GM12865 (cell line): Measurements from ENCODE around the gene TRPM1.

Experiments
- DNase-seq: peaks from one replicate; pipeline ENCODE4 v3.0.0; 2010; ENCODE audit warnings: low read depth
- H3K4me3 ChIP-seq: 2 replicates; pipeline ENCODE4 v1.5.1; 2011; ENCODE audit warnings: mild to moderate bottlenecking, low read depth, low read length, control low read depth
- TF ChIP-seq, protein P1 (sequence below): IDR thresholded peaks from 2 replicates; pipeline ENCODE4 v1.5.1; 2011; ENCODE audit warnings: low read length, control low read depth, low read depth, inconsistent platforms; ENCODE audit not compliant: insufficient read depth; ENCODE audit errors: missing control alignments

The TRPM1 gene

DNA sequence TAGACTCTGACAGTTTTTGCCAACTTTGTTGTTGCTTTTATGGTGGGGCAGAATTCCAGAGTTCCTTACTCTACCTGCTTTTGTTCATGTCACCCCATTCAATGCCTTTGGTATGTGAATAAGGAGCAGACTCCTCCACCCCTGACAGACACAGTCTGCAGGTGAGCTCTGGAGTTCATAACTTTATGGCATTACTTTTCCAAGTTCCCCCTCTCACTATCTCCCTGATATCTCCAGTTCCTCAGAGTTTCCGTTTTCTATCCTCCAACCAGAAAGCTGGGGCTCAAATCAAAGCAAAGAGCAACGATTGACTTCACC, 87.0 kb downstream of the TRPM1 start:
- TF ChIP-seq, protein P1, sequence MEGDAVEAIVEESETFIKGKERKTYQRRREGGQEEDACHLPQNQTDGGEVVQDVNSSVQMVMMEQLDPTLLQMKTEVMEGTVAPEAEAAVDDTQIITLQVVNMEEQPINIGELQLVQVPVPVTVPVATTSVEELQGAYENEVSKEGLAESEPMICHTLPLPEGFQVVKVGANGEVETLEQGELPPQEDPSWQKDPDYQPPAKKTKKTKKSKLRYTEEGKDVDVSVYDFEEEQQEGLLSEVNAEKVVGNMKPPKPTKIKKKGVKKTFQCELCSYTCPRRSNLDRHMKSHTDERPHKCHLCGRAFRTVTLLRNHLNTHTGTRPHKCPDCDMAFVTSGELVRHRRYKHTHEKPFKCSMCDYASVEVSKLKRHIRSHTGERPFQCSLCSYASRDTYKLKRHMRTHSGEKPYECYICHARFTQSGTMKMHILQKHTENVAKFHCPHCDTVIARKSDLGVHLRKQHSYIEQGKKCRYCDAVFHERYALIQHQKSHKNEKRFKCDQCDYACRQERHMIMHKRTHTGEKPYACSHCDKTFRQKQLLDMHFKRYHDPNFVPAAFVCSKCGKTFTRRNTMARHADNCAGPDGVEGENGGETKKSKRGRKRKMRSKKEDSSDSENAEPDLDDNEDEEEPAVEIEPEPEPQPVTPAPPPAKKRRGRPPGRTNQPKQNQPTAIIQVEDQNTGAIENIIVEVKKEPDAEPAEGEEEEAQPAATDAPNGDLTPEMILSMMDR: no peak
- DNase-seq: no peak

DNA sequence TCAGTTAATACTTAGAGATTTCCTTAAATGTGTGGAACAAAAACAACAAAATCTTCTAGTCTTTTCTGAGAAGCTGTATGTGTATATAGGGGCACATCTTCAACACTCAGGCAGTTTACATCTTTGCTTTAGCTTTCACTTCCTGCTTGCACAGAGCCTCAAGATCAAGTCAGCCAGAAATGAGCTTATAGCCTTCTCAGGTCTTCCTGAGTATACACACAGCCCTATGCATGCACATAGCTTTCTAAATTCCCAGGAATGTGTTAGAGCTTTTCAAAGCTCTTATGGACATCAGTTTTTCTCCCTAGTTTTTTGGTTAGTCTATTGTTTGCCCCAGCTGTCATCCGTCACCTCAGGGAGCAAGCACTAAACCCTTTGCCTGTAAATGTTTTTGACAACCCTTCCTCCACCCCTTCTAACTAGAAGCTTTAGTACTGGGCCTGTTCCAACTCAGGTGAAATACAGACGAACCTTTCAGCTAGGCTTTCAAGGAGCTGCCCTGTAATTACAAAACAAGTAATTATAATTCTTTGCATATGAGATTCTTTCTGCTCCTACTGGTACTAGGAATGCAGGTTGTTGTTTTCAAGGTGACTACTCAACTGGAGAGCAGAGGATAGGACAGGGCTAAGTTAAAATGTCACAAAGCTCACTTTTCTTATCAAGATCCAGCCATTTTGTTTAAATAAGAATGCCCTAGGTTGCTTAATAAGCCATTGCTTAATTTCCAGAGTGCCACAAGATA, 87.5 kb downstream of the TRPM1 start:
- DNase-seq: peak; percentile 82
- TF ChIP-seq, protein P1: no peak
- no peak overlapping the region for H3K4me3 ChIP-seq

More for the DNA sequence above, 87.0 kb downstream of the TRPM1 start:
- H3K4me3 ChIP-seq: no peak overlapping the region

DNA sequence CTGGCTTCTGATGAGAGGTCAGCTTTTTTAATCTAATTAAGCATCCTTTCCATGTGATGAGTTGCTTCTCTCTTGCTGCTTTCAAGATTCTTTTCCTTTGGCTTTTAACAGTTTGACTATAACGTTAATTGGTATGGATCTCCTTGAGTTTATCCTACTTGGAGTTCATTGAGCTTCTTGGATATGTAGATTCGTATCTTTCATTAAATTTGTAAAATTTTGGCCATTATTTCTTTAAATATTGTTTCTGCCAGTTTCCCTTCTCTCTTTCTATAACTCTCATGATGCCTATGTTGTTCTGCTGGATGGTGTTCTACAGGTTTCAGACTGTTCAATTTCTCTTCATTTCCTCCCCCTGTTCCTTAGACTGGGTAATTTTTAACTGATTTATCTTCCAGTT, 89.1 kb downstream of the TRPM1 start:
- no peak overlapping the region for H3K4me3 ChIP-seq
- DNase-seq: no peak
- TF ChIP-seq, protein P1: no peak

DNA sequence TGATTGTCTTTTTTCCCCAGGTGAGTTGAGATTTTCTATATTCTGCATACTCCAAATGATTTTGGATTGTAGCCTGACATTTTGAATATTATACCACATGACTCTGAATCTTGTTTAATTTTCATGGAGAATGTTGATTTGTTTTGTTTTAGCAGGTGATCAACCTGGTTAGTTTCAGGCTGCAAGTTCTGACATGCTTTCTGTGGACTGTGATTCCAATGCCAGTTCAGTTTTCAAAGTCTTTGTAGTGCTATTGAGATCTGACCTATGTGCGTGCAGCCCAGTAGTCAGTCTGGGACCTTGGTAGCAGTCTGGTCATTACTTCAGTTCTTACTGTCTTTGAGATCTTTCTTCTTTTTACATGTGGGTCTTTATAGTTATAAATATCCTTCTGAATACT, 91.5 kb downstream of the TRPM1 start:
- TF ChIP-seq, protein P1: no peak
- H3K4me3 ChIP-seq: no peak overlapping the region
- DNase-seq: no peak

DNA sequence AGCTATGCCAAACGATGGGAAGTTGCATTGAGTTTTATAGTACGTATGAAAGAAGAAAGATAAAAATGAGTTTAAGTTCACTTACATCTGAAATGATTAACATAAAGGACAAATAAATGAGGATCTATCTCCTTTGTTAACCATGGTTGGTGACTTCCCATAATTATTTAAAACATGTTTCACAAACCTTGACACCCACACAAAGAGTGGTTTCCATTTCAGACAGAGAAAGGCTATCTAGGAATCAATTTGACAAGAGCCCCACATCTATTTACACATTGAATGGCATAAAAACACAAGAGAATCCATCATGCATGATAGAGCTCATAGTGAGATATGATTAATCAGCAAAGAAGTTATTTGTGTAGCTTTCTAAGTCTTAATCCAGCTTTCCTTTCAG, 95.9 kb downstream of the TRPM1 start:
- H3K4me3 ChIP-seq: no peak overlapping the region
- TF ChIP-seq, protein P1: no peak
- DNase-seq: peak; percentile 36

DNA sequence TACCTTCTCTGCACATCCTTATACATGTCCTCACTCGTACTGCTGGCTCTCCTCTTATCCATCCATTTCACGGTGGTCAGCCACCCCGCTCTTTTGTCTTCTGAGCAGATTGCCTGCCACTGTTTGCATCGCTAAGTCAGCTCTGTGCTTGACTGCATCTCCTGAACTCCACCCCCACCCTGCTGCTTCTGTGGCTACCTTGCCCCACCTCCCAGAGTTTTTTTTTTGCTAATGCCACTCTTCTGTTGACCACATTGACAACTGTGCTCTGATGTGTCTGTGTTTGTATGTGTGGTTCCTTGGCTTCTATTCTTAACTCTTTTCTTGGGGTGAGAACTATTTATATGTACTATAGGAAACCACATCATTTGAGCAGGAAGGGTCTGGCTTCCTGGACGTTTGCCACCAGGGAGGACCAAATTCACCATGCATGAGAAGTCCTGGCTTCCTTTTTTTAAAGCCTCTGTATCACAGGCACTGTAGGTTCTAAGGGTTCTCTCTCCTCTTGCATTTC, 97.2 kb downstream of the TRPM1 start:
- H3K4me3 ChIP-seq: peak overlapping the region; percentile 34
- TF ChIP-seq, protein P1: no peak
- DNase-seq: peak; percentile 95

DNA sequence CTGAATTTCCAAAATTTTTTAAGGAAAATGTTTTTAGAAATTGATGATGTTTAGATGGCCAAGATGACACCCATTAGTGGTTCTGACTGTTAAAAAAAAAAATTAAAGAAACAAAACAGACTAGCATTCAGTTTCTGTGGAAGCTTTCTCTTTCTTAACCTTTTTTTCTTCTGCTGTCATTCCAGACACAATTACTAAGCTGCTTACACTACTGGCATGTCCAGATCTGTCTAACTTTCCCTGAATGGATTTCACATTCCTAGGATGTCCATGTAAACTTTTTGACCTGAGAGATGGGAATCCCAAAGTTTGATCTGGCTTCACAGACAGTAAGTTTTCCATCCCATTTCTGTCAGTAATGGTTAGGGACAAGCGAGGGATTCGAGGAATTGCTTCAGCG, 99.8 kb downstream of the TRPM1 start:
- TF ChIP-seq, protein P1: no peak
- DNase-seq: no peak
- H3K4me3 ChIP-seq: no peak overlapping the region
